IMR-90 (cell line): ENCODE measurements around the gene TSPAN14. TPM values are rescaled to one million over a fixed set of nuclear protein-coding genes. Genes with fewer than 3 reads are reported as not detected.

Source experiments
- ATAC-seq: fragments of 200-7000 bp; cut with Tn5 transposase; 2 replicates; pipeline ENCODE4 v1.9.1; 2020; ENCODE audit warnings: low read depth, mild to moderate bottlenecking, moderate library complexity
- BruUV-seq: library from RNA; stranded (reverse); fragments of 400-500 nt; replicated peaks from 2 replicates; lab custom pipeline; 2021; lab: Mats Ljungman, UMichigan
- CTCF ChIA-PET: fragments of 300-600 bp; formaldehyde crosslinking; extraction: SDS; loops from one replicate; lab custom pipeline; 2021; ENCODE audit warnings: antibody characterized with exemption; lab: Yijun Ruan, JAX
- POLR2A ChIA-PET: fragments of 300-600 bp; sonication (Branson Sonifier 250); formaldehyde crosslinking; loops from one replicate; lab custom pipeline; 2022; ENCODE audit warnings: antibody characterized with exemption; ENCODE audit not compliant: unreplicated experiment; lab: Charles Lee
- DNase-seq: peaks from one replicate; pipeline ENCODE4 v3.0.0; 2013
- H2AFZ ChIP-seq: replicated peaks from 2 replicates; pipeline ENCODE3; 2013; ENCODE audit warnings: low read length, mild to moderate bottlenecking; ENCODE audit not compliant: poor library complexity
- H2AK5ac ChIP-seq: 2 replicates; pipeline ENCODE4 v1.6.1; 2013; ENCODE audit warnings: low read depth, low read length, inconsistent platforms
- H2AK9ac ChIP-seq: replicated peaks from 2 replicates; pipeline ENCODE3; 2013; ENCODE audit warnings: mild to moderate bottlenecking, low read depth, low read length, moderate library complexity; ENCODE audit not compliant: poor library complexity
- H2BK120ac ChIP-seq: 2 replicates; pipeline ENCODE4 v1.6.1; 2013; ENCODE audit warnings: low read depth, low read length, inconsistent platforms
- H2BK15ac ChIP-seq: 3 replicates; pipeline ENCODE4 v1.6.1; 2013; ENCODE audit warnings: low read depth, low read length, inconsistent platforms
- H2BK20ac ChIP-seq: 2 replicates; pipeline ENCODE4 v1.6.1; 2013; ENCODE audit warnings: low read depth, mild to moderate bottlenecking, inconsistent platforms, low read length, moderate library complexity
- H2BK5ac ChIP-seq: 2 replicates; pipeline ENCODE4 v1.6.1; 2013; ENCODE audit warnings: mild to moderate bottlenecking, low read depth, low read length, inconsistent platforms; ENCODE audit not compliant: poor library complexity, severe bottlenecking
- H3K14ac ChIP-seq: replicated peaks from 2 replicates; pipeline ENCODE4 v1.6.1; 2013; ENCODE audit warnings: low read depth, low read length, inconsistent platforms
- H3K18ac ChIP-seq: 2 replicates; pipeline ENCODE4 v1.6.1; 2013; ENCODE audit warnings: low read depth, low read length, control low read depth
- H3K23ac ChIP-seq: 2 replicates; pipeline ENCODE4 v1.6.1; 2013; ENCODE audit warnings: low read depth, low read length, inconsistent platforms
- H3K27ac ChIP-seq: 2 replicates; pipeline ENCODE4 v1.5.1; 2013; ENCODE audit warnings: mild to moderate bottlenecking, control low read depth, low read length; ENCODE audit not compliant: insufficient read depth
- H3K27me3 ChIP-seq: 2 replicates; pipeline ENCODE4 v1.6.1; 2013; ENCODE audit warnings: low read length; ENCODE audit not compliant: control insufficient read depth, insufficient read depth
- H3K36me3 ChIP-seq: 2 replicates; pipeline ENCODE4 v1.6.1; 2013; ENCODE audit warnings: low read length, mixed read lengths; ENCODE audit not compliant: control insufficient read depth, insufficient read depth
- H3K4ac ChIP-seq: 2 replicates; pipeline ENCODE4 v1.6.1; 2013; ENCODE audit warnings: low read depth, low read length, inconsistent platforms
- H3K4me1 ChIP-seq: 2 replicates; pipeline ENCODE4 v1.6.1; 2013; ENCODE audit warnings: low read length, mixed read lengths; ENCODE audit not compliant: control insufficient read depth, insufficient read depth
- H3K4me2 ChIP-seq: 2 replicates; pipeline ENCODE4 v1.6.1; 2013; ENCODE audit warnings: low read depth, mild to moderate bottlenecking, control low read depth, low read length, moderate library complexity
- H3K4me3 ChIP-seq: 2 replicates; pipeline ENCODE4 v1.5.1; 2013; ENCODE audit warnings: low read depth, mild to moderate bottlenecking, control low read depth, low read length, moderate library complexity; ENCODE audit not compliant: insufficient read depth
- H3K56ac ChIP-seq: 2 replicates; pipeline ENCODE4 v1.6.1; 2013; ENCODE audit warnings: low read length, inconsistent platforms; ENCODE audit not compliant: insufficient read depth; ENCODE audit errors: extremely low read depth
- H3K79me1 ChIP-seq, 2 experiments: 2 replicates each; pipeline ENCODE4 v1.6.1; 2013; ENCODE audit warnings: low read length in 2 of 2, inconsistent platforms in 1 of 2, low read depth in 1 of 2
- H3K9ac ChIP-seq: 2 replicates; pipeline ENCODE4 v1.6.1; 2013; ENCODE audit warnings: low read depth, low read length, control low read depth
- H3K9me1 ChIP-seq: 2 replicates; pipeline ENCODE4 v1.6.1; 2013; ENCODE audit warnings: low read length, inconsistent platforms; ENCODE audit not compliant: insufficient read depth
- H3K9me3 ChIP-seq: 2 replicates; pipeline ENCODE4 v1.6.1; 2013; ENCODE audit warnings: low read length; ENCODE audit not compliant: control insufficient read depth, insufficient read depth
- H4K20me1 ChIP-seq: 2 replicates; pipeline ENCODE4 v1.6.1; 2013; ENCODE audit warnings: low read length, inconsistent platforms; ENCODE audit not compliant: insufficient read depth
- H4K5ac ChIP-seq: 2 replicates; pipeline ENCODE4 v1.6.1; 2013; ENCODE audit warnings: mild to moderate bottlenecking, low read depth, low read length, control low read depth
- H4K8ac ChIP-seq, 2 experiments: 2 replicates each; pipeline ENCODE4 v1.6.1; 2013; ENCODE audit warnings: low read depth in 2 of 2, low read length in 2 of 2, control low read depth in 1 of 2, inconsistent platforms in 1 of 2
- H4K91ac ChIP-seq: 2 replicates; pipeline ENCODE4 v1.6.1; 2013; ENCODE audit warnings: low read depth, low read length, inconsistent platforms; ENCODE audit not compliant: insufficient read depth
- BHLHE40 ChIP-seq: fragments of 150-350 bp; IDR thresholded peaks from 2 replicates; pipeline ENCODE4 v1.6.1; 2016; ENCODE audit warnings: mild to moderate bottlenecking, low read depth, low read length
- RFX5 ChIP-seq: IDR thresholded peaks from 2 replicates; pipeline ENCODE4 v1.8.0; 2012; ENCODE audit warnings: low read depth, mild to moderate bottlenecking, low read length, moderate library complexity
- WGBS, 2 experiments: methylation state at CpG; one replicate each; pipeline versions ENCODE4 v1.1.5 to v1.1.7; 2013; ENCODE audit warnings: missing lambda C conversion rate in 2 of 2; ENCODE audit not compliant: insufficient read length in 1 of 2; ENCODE audit errors: extremely low coverage in 2 of 2; 5-methylcytosine and 5-hydroxymethylcytosine counted together
- dilution Hi-C: fragments of 300-500 bp; cut with HindIII; formaldehyde crosslinking; loops from one replicate; pipeline ENCODE4 v1.14.3; 2018; ENCODE audit warnings: low sequenced_read_pairs; ENCODE audit not compliant: unreplicated experiment
- in situ Hi-C: fragments of 300-500 bp; cut with MboI; formaldehyde crosslinking; loops from 3 replicates; pipeline ENCODE4 v1.14.3; 2019; ENCODE audit warnings: low sequenced_read_pairs, inconsistent platforms, mixed read lengths
- intact Hi-C: fragments of 100-400 bp; cut with micrococcal nuclease; formaldehyde crosslinking; loops from 2 replicates; pipeline ENCODE4 v1.10.0; 2022
- polyA plus RNA-seq, 3 experiments: library from polyadenylated mRNA; depleted of rRNA; stranded (reverse); fragments of >200 nt; gene quantifications; 2 replicates each; pipeline ENCODE4 v1.2.3, GENCODE V29; 2012; ENCODE audit warnings: low replicate concordance in 1 of 3
- total RNA-seq: library from RNA; depleted of rRNA; stranded (reverse); fragments of >200 nt; gene quantifications from 2 replicates; pipeline ENCODE4 v1.2.3, GENCODE V29; 2012

Gene TSPAN14
- total and polyA plus RNA-seq, 2 of the 4 experiments (the other 2 are of a cell fraction) = 18.5 to 43.0 TPM

DNA sequence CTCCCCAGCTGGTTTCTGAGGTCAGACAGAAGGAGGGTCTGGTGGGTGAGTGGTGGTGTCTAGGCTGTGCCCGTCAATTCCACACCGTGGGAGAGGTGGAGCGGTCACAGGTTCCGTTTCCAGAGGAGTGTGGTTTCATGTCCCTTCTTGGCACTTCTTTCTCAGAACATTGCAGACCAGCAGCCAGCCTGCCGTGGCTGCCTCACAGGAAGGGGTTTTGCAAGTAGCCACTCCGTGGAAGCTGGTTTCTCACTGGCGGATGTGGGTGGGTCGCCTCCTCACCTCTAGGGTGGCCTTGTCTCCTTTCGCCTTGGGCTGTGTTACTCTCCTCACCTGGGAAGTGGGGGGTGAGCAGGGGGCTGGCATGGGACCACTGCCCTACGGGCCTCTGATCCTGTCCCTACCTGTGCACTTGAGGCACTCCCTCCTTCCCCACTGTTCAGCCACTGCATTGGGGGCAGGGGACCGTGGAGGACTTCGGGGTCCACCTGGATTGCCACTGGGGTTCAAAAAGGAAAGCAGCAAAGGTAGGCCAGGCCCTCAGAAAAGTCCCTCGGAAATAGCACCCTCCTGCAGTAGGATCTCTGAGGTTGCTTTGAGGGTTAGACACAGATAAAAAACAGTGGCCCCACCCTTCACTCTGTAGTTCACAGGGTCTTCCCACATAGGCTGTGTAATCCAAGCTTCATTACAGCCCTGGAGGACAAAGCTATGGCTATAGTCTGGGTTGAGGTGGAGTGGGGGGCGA is 33.9 kb downstream of the TSPAN14 start:
- Histone ChIP-seq H2BK120ac (no peak overlapping the region), H3K18ac (no peak overlapping the region), H3K14ac (no peak overlapping the region), H2AFZ (no peak overlapping the region), H3K23ac (no peak overlapping the region), H3K4me3 (no peak overlapping the region), H2BK20ac (no peak overlapping the region), H4K5ac (no peak overlapping the region), H3K4ac (no peak overlapping the region), H3K36me3 (peaks cover 18% of the 10 kb centered on the region), H3K9me3 (no peaks in the 10 kb centered on the region), H3K79me1 (peaks cover 56 to 86% of the 10 kb centered on the region in 2 experiments), H3K4me2 (no peak overlapping the region), H4K91ac (no peak overlapping the region), H2BK15ac (no peak overlapping the region), H2AK9ac (no peak overlapping the region), H4K8ac (no peak overlapping the region), H3K27me3 (no peaks in the 10 kb centered on the region), H2BK5ac (no peak overlapping the region), H3K4me1 (peaks cover 2% of the 10 kb centered on the region), H3K9me1 (peaks cover 28% of the 10 kb centered on the region), H4K20me1 (peaks cover 42% of the 10 kb centered on the region), H3K56ac (no peak overlapping the region), H2AK5ac (no peak overlapping the region), H3K9ac (no peak overlapping the region), H3K27ac (no peak overlapping the region)
- in situ Hi-C loops = no loop called here
- DNase-seq = no peak
- BruUV-seq = no TSS peak
- ATAC-seq = no peak
- WGBS, 2 experiments = 95% methylated on average over 4 of the region's 14 CpGs; no CpG with 5 or more reads in 1 of the 2 experiments
- ChIA-PET POLR2A (no interaction called here), CTCF (interaction anchor here (1.0 kb wide), 1 partner anchor 43 kb away, joined by 3 read pairs; no protein-coding TSS in a partner anchor)
- intact Hi-C loops = no loop called here
- dilution Hi-C loops = no loop called here
- TF ChIP-seq BHLHE40 (no peak), RFX5 (no peak)
